Aorta (tissue), 5 donors: ENCODE data around the gene TXK. TPM values are rescaled to one million over a fixed set of nuclear protein-coding genes. Genes with fewer than 3 reads are reported as not detected.

Source experiments
- ATAC-seq: fragments of 200-7000 bp; cut with Tn5 transposase; one replicate; pipeline ENCODE4 v1.9.1; 2022; ENCODE audit warnings: moderate library complexity; ENCODE audit not compliant: low FRiP score
- DNase-seq, 2 donors: peaks; one replicate each; pipeline ENCODE4 v3.0.0-alpha.2; 2020
- H3K27ac ChIP-seq, 2 donors: one replicate each; pipeline ENCODE4 v1.5.1; 2013; ENCODE audit warnings: low read length in 2 of 2, mild to moderate bottlenecking in 2 of 2, moderate library complexity in 2 of 2, control low read depth in 1 of 2, inconsistent platforms in 1 of 2, low read depth in 1 of 2
- H3K27me3 ChIP-seq, 2 donors: one replicate each; pipeline ENCODE4 v1.6.1; 2013; ENCODE audit warnings: control low read depth in 1 of 2, low read length in 1 of 2, mild to moderate bottlenecking in 1 of 2, moderate library complexity in 1 of 2; ENCODE audit not compliant: insufficient read depth in 2 of 2, control insufficient read depth in 1 of 2
- H3K36me3 ChIP-seq, 2 donors: one replicate each; pipeline ENCODE4 v1.6.1; 2013; ENCODE audit warnings: control low read depth in 1 of 2, low read length in 1 of 2, mild to moderate bottlenecking in 1 of 2; ENCODE audit not compliant: insufficient read depth in 2 of 2, control insufficient read depth in 1 of 2
- H3K4me1 ChIP-seq, 2 donors: one replicate each; pipeline ENCODE4 v1.6.1; 2013; ENCODE audit warnings: low read length in 2 of 2, control low read depth in 1 of 2, mild to moderate bottlenecking in 1 of 2, moderate library complexity in 1 of 2; ENCODE audit not compliant: insufficient read depth in 2 of 2, control insufficient read depth in 1 of 2
- H3K4me3 ChIP-seq, 2 donors: one replicate each; pipeline ENCODE4 v1.5.1; 2013; ENCODE audit warnings: low read length in 2 of 2, control low read depth in 1 of 2, mild to moderate bottlenecking in 1 of 2
- H3K9me3 ChIP-seq: one replicate; pipeline ENCODE4 v1.6.1; 2013; ENCODE audit warnings: mild to moderate bottlenecking, low read length; ENCODE audit not compliant: control insufficient read depth
- WGBS, 2 donors: extraction: QIAGEN DNeasy Blood & Tissue Kit; methylation state at CpG; one replicate each; pipeline ENCODE4 v1.1.7; 2013; 5-methylcytosine and 5-hydroxymethylcytosine counted together
- intact Hi-C, 2 donors: fragments of 100-400 bp; cut with DNase I; formaldehyde crosslinking; loops; one replicate each; pipeline versions ENCODE4 v1.14.2 to v1.15.0; 2022
- polyA plus RNA-seq, 2 donors: library from polyadenylated mRNA; stranded (reverse); fragments of 200-250 nt; gene quantifications; one replicate each; pipeline ENCODE4 v1.2.3, GENCODE V29; 2013
- total RNA-seq, 2 donors: library from RNA; stranded (reverse); fragmentation: NEBNext Ultra II Directional; extraction: Animal tissue kit (Norgen Biotek cat#: 25700); gene quantifications; one replicate each; pipeline ENCODE4 v1.2.1, GENCODE V29; 2021
- donor health status: healthy with polysubstance abuse.
- donor health status: Bipolar disorder and iron deficiency.
- donor health status: DM: no; HTN: no; CAD: no.
- donor health status: DM: no; HTN: no; CAD: no.
- donor health status: DM: yes; HTN: yes; CAD: no.

Gene TXK
- total and polyA plus RNA-seq, 4 donors: 0.87 to 6.8 (median 1.8) TPM

- intact Hi-C loops: no loop called here
- ATAC-seq: no peak
- no peaks in the 10 kb centered on the region for H3K27me3 ChIP-seq
- WGBS, 2 donors: 84 to 89% methylated on average over 3 of the region's 3 CpGs
- H3K36me3 ChIP-seq: peaks cover 0 to 2% of the 10 kb centered on the region in 2 donors
- no peaks in the 10 kb centered on the region for H3K4me1 ChIP-seq
- H3K9me3 ChIP-seq: no peaks in the 10 kb centered on the region
- no peak overlapping the region for H3K27ac ChIP-seq
- H3K4me3 ChIP-seq: no peak overlapping the region
- DNase-seq: no peak
These were observed 15.8 kb upstream of the TXK start for GRCh38 chr4:48149827-48150370.

GRCh38 chr4:48147621-48148020 is 13.6 kb upstream of the TXK start:
- 84 to 90% methylated on average over 1 of the region's 1 CpG for WGBS, 2 donors
- intact Hi-C loops: no loop called here
- no peaks in the 10 kb centered on the region for H3K27me3 ChIP-seq

GRCh38 chr4:48141048-48141447 is 7.0 kb upstream of the TXK start:
- intact Hi-C loops: no loop called here
- Histone ChIP-seq H3K36me3 (peaks cover 2 to 6% of the 10 kb centered on the region in 2 donors), H3K4me1 (peaks cover 0 to 4% of the 10 kb centered on the region in 2 donors), H3K27me3 (no peaks in the 10 kb centered on the region), H3K4me3 (no peak overlapping the region), H3K27ac (no peak overlapping the region), H3K9me3 (no peaks in the 10 kb centered on the region)
- ATAC-seq (no peak), DNase-seq (no peak)
- WGBS, 2 donors: 53 to 54% methylated on average over 2 of the region's 2 CpGs

More at GRCh38 chr4:48147621-48148020, 13.6 kb upstream of the TXK start:
- DNase-seq (no peak), ATAC-seq (no peak)
- H3K27ac ChIP-seq: no peak overlapping the region
- no peak overlapping the region for H3K4me3 ChIP-seq
- H3K9me3 ChIP-seq: no peaks in the 10 kb centered on the region
- H3K36me3 ChIP-seq: peaks cover 0 to 2% of the 10 kb centered on the region in 2 donors
- H3K4me1 ChIP-seq: no peaks in the 10 kb centered on the region

- ATAC-seq (no peak), DNase-seq (no peak)
- Histone ChIP-seq H3K27me3 (no peaks in the 10 kb centered on the region), H3K4me3 (no peak overlapping the region), H3K36me3 (peaks cover 0 to 6% of the 10 kb centered on the region in 2 donors), H3K4me1 (peaks cover 0 to 4% of the 10 kb centered on the region in 2 donors), H3K27ac (no peak overlapping the region), H3K9me3 (no peaks in the 10 kb centered on the region)
- intact Hi-C loops: loop anchor here in 1 of 2 donors (5.0 kb wide), 1 partner anchor 142 kb away; no protein-coding TSS in a partner anchor
- WGBS, 2 donors: 43 to 46% methylated on average over 3 of the region's 3 CpGs
These were observed 5.6 kb upstream of the TXK start for GRCh38 chr4:48139691-48140090.

GRCh38 chr4:48138936-48139335 is 4.9 kb upstream of the TXK start:
- Histone ChIP-seq H3K9me3 (no peaks in the 10 kb centered on the region), H3K4me1 (peaks cover 0 to 4% of the 10 kb centered on the region in 2 donors), H3K4me3 (no peak overlapping the region), H3K27ac (no peak overlapping the region), H3K36me3 (peaks cover 0 to 6% of the 10 kb centered on the region in 2 donors), H3K27me3 (no peaks in the 10 kb centered on the region)
- 84 to 85% methylated on average over 3 of the region's 3 CpGs for WGBS, 2 donors
- intact Hi-C loops: loop anchor here in 1 of 2 donors (5.0 kb wide), 1 partner anchor 142 kb away; no protein-coding TSS in a partner anchor
- DNase-seq (no peak), ATAC-seq (no peak)

GRCh38 chr4:48138511-48138910 is 4.5 kb upstream of the TXK start:
- ATAC-seq: no peak
- intact Hi-C loops: loop anchor here in 1 of 2 donors (5.0 kb wide), 1 partner anchor 141 kb away; no protein-coding TSS in a partner anchor
- 74 to 75% methylated on average over 7 of the region's 7 CpGs for WGBS, 2 donors

GRCh38 chr4:48137846-48138245 is 3.8 kb upstream of the TXK start:
- no peaks in the 10 kb centered on the region for H3K9me3 ChIP-seq
- no peak for DNase-seq
- no peaks in the 10 kb centered on the region for H3K27me3 ChIP-seq
- peaks cover 0 to 4% of the 10 kb centered on the region in 2 donors for H3K4me1 ChIP-seq
- H3K4me3 ChIP-seq: no peak overlapping the region
- ATAC-seq: no peak
- H3K36me3 ChIP-seq: peaks cover 0 to 6% of the 10 kb centered on the region in 2 donors
- no peak overlapping the region for H3K27ac ChIP-seq
- intact Hi-C loops: loop anchor here in 1 of 2 donors (5.0 kb wide), 1 partner anchor 141 kb away; no protein-coding TSS in a partner anchor

More at GRCh38 chr4:48138511-48138910, 4.5 kb upstream of the TXK start:
- H3K27ac ChIP-seq: no peak overlapping the region
- no peak overlapping the region for H3K4me3 ChIP-seq
- H3K36me3 ChIP-seq: peaks cover 0 to 6% of the 10 kb centered on the region in 2 donors
- DNase-seq: no peak
- H3K27me3 ChIP-seq: no peaks in the 10 kb centered on the region
- no peaks in the 10 kb centered on the region for H3K9me3 ChIP-seq
- peaks cover 0 to 4% of the 10 kb centered on the region in 2 donors for H3K4me1 ChIP-seq

- Histone ChIP-seq H3K4me3 (no peak overlapping the region), H3K27ac (no peak overlapping the region), H3K4me1 (no peaks in the 10 kb centered on the region), H3K36me3 (peaks cover 0 to 6% of the 10 kb centered on the region in 2 donors), H3K9me3 (no peaks in the 10 kb centered on the region), H3K27me3 (no peaks in the 10 kb centered on the region)
- intact Hi-C loops: no loop called here
- DNase-seq (no peak), ATAC-seq (no peak)
These were observed 381 bp downstream of the TXK start for GRCh38 chr4:48133669-48134068.

GRCh38 chr4:48131736-48132135 is 2.3 kb downstream of the TXK start:
- Histone ChIP-seq H3K4me1 (no peaks in the 10 kb centered on the region), H3K9me3 (no peaks in the 10 kb centered on the region), H3K4me3 (no peak overlapping the region), H3K27me3 (no peaks in the 10 kb centered on the region), H3K36me3 (no peaks in the 10 kb centered on the region), H3K27ac (no peak overlapping the region)
- intact Hi-C loops: no loop called here
- WGBS, 2 donors: 92% methylated on average over 4 of the region's 4 CpGs
- ATAC-seq: no peak
- DNase-seq: no peak
